HG03342 (cell line): Measurements from ENCODE around the gene RNF13.

Experiments used
- ATAC-seq: cut with Tn5 transposase; IDR thresholded peaks from one replicate; pipeline ENCODE4 v1.9.1; 2021; ENCODE audit warnings: mild to moderate bottlenecking, moderate library complexity; ENCODE audit not compliant: unreplicated experiment

Gene RNF13

GRCh38 chr3:149812606-149813366 lies at the start of gene RNF13:
RNF13 (plus strand) TSS chr3:149813215; CDS start chr3:149846027, 32,812 bp downstream.
- peak; percentile 93 for ATAC-seq

- ATAC-seq, result no peak
These were observed 49.3 kb upstream of the RNF13 start for GRCh38 chr3:149763565-149764195.

- ATAC-seq, result no peak
These were observed 48.7 kb upstream of the RNF13 start for GRCh38 chr3:149764302-149764701.

GRCh38 chr3:149765762-149766334 lies 47.2 kb upstream of the RNF13 start:
- no peak for ATAC-seq

- no peak for ATAC-seq
These were observed 45.3 kb upstream of the RNF13 start for GRCh38 chr3:149767720-149768119.

- no peak for ATAC-seq
These were observed 44.3 kb upstream of the RNF13 start for GRCh38 chr3:149768704-149769103.

GRCh38 chr3:149770246-149770645 lies 42.8 kb upstream of the RNF13 start:
- no peak for ATAC-seq

GRCh38 chr3:149771652-149772271 lies 41.3 kb upstream of the RNF13 start:
- ATAC-seq, result no peak

GRCh38 chr3:149772861-149773260 lies 40.2 kb upstream of the RNF13 start:
- no peak for ATAC-seq

- ATAC-seq, result no peak
These were observed 36.8 kb upstream of the RNF13 start for GRCh38 chr3:149776170-149776569.

GRCh38 chr3:149777414-149778214 lies 35.4 kb upstream of the RNF13 start:
- no peak for ATAC-seq

GRCh38 chr3:149781211-149781610 lies 31.8 kb upstream of the RNF13 start:
- peak; percentile 49 for ATAC-seq

GRCh38 chr3:149781741-149782140 lies 31.3 kb upstream of the RNF13 start:
- no peak for ATAC-seq

- ATAC-seq, result no peak
These were observed 29.4 kb upstream of the RNF13 start for GRCh38 chr3:149783576-149783975.

- ATAC-seq, result no peak
These were observed 28.8 kb upstream of the RNF13 start for GRCh38 chr3:149784064-149784704.

GRCh38 chr3:149790268-149790667 lies 22.7 kb upstream of the RNF13 start:
- ATAC-seq, result no peak

GRCh38 chr3:149790698-149791097 lies 22.3 kb upstream of the RNF13 start:
- ATAC-seq, result no peak

GRCh38 chr3:149792452-149793270 lies 20.4 kb upstream of the RNF13 start, which contains the start of gene ANKUB1:
ANKUB1 (minus strand) TSS chr3:149792554; CDS start chr3:149792366, 188 bp downstream.
- ATAC-seq, result no peak

GRCh38 chr3:149796026-149796425 lies 17.0 kb upstream of the RNF13 start:
- no peak for ATAC-seq
